Stimulated activated CD8-positive, alpha-beta memory T cell treated with anti-CD3 and anti-CD28 coated beads, Interleukin-7, amount 100 ng/mL, for 1 hour (primary cell): ENCODE measurements around the gene FTSJ3.
"Not testable (repeated sequence)": the region's sequence is repeated elsewhere in the genome, so short reads cannot be mapped to it uniquely, and the experiment has no call there.

ENCODE experiments used
- DNase-seq, 2 donors: peaks; one replicate each; pipeline ENCODE4 v3.0.0-alpha.2; 2020; ENCODE audit warnings: low read depth in 2 of 2

Gene FTSJ3

GRCh38 chr17:63843910-63844677 is 16.6 kb upstream of the FTSJ3 start:
- no peak for DNase-seq

GRCh38 chr17:63843387-63843888 is 16.0 kb upstream of the FTSJ3 start:
- not testable (repeated sequence) for DNase-seq

GRCh38 chr17:63842540-63843386 is 15.3 kb upstream of the FTSJ3 start, which contains the start of gene SMARCD2:
SMARCD2 (minus strand) TSS chr17:63842685; CDS start chr17:63842674, 11 bp downstream.
- peak; percentile 97 to 98 for DNase-seq

GRCh38 chr17:63842173-63842539 is 14.7 kb upstream of the FTSJ3 start:
- DNase-seq: no peak

GRCh38 chr17:63841350-63842172 is 14.1 kb upstream of the FTSJ3 start:
- no peak for DNase-seq

GRCh38 chr17:63840591-63841349 is 13.3 kb upstream of the FTSJ3 start:
- no peak for DNase-seq

- no peak for DNase-seq
Observed at GRCh38 chr17:63838631-63839171, 11.2 kb upstream of the FTSJ3 start.

- no peak for DNase-seq
Observed at GRCh38 chr17:63837962-63838600, 10.6 kb upstream of the FTSJ3 start.

GRCh38 chr17:63837480-63837879 is 10.0 kb upstream of the FTSJ3 start:
- no peak for DNase-seq

- no peak for DNase-seq
Observed at GRCh38 chr17:63836811-63837210, 9.3 kb upstream of the FTSJ3 start.

- DNase-seq: no peak
Observed at GRCh38 chr17:63835167-63835720, 7.8 kb upstream of the FTSJ3 start.

GRCh38 chr17:63834431-63835166 is 7.1 kb upstream of the FTSJ3 start:
- DNase-seq: peak in 1 of 2 donors; percentile 32

GRCh38 chr17:63833741-63834373 is 6.4 kb upstream of the FTSJ3 start:
- DNase-seq: no peak

GRCh38 chr17:63833026-63833740 is 5.7 kb upstream of the FTSJ3 start:
- DNase-seq: no peak

GRCh38 chr17:63832455-63832854 is 5.0 kb upstream of the FTSJ3 start:
- no peak for DNase-seq

GRCh38 chr17:63832014-63832413 is 4.6 kb upstream of the FTSJ3 start:
- no peak for DNase-seq

- DNase-seq: no peak
Observed at GRCh38 chr17:63831505-63831904, 4.0 kb upstream of the FTSJ3 start.

- DNase-seq: no peak
Observed at GRCh38 chr17:63830904-63831491, 3.5 kb upstream of the FTSJ3 start.
